GM06990 (cell line): Measurements from ENCODE around the gene MRC2.

Source experiments
- DNase-seq: peaks from one replicate; pipeline ENCODE4 v3.0.0-alpha.2; 2011; ENCODE audit not compliant: insufficient read length; ENCODE audit errors: extremely low read depth
- H3K27me3 ChIP-seq: replicated peaks from 2 replicates; pipeline ENCODE4 v1.6.0; 2011; ENCODE audit warnings: low read length; ENCODE audit not compliant: control insufficient read depth, insufficient read depth
- H3K36me3 ChIP-seq: 2 replicates; pipeline ENCODE4 v1.5.1; 2011; ENCODE audit warnings: low read length; ENCODE audit not compliant: control insufficient read depth, insufficient read depth
- H3K4me3 ChIP-seq: replicated peaks from 2 replicates; pipeline ENCODE4 v1.5.1; 2011; ENCODE audit warnings: low read depth, mild to moderate bottlenecking, control low read depth, low read length
- TF ChIP-seq, protein P1 (sequence below): IDR thresholded peaks from 2 replicates; pipeline ENCODE4 v1.5.1; 2011; ENCODE audit warnings: low read length, control low read depth, mild to moderate bottlenecking, inconsistent platforms; ENCODE audit not compliant: insufficient read depth, poor library complexity, severe bottlenecking

The MRC2 gene

DNA sequence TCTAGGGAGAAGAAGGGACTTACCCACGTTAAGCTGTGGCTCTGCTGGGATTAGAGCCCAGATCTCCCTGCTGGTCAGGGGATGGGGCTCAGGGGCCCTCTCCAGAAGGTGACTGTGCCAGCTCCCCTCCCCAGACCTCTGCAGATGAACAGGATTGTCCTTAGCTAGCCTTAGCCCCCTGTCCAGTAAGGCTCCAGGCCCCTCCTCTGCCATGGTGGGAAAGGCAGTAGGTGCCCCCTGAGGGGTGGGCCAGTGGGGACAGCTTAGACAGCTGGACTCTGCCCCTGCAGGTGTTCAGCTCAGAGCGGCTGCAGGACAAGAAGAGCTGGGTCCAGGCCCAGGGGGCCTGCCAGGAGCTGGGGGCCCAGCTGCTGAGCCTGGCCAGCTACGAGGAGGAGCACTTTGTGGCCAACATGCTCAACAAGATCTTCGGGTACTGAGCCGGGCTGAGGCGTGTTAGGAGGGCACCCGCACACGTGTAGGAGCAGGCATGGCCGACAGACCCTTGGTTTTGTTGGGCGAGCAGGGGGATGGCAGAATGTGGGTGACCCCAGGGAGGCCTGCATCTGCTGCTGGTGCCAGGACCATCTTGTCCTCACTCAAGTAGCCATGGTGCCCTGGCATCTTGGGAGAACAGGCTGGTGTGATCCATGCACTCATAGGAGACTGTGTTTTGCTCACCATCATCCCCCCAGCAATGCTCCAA lies 50.9 kb downstream of the MRC2 start:
- Histone ChIP-seq H3K36me3 (no peaks in the 10 kb centered on the region), H3K27me3 (no peaks in the 10 kb centered on the region), H3K4me3 (no peak overlapping the region)
- DNase-seq: no peak
- TF ChIP-seq, protein P1, sequence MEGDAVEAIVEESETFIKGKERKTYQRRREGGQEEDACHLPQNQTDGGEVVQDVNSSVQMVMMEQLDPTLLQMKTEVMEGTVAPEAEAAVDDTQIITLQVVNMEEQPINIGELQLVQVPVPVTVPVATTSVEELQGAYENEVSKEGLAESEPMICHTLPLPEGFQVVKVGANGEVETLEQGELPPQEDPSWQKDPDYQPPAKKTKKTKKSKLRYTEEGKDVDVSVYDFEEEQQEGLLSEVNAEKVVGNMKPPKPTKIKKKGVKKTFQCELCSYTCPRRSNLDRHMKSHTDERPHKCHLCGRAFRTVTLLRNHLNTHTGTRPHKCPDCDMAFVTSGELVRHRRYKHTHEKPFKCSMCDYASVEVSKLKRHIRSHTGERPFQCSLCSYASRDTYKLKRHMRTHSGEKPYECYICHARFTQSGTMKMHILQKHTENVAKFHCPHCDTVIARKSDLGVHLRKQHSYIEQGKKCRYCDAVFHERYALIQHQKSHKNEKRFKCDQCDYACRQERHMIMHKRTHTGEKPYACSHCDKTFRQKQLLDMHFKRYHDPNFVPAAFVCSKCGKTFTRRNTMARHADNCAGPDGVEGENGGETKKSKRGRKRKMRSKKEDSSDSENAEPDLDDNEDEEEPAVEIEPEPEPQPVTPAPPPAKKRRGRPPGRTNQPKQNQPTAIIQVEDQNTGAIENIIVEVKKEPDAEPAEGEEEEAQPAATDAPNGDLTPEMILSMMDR: no peak

DNA sequence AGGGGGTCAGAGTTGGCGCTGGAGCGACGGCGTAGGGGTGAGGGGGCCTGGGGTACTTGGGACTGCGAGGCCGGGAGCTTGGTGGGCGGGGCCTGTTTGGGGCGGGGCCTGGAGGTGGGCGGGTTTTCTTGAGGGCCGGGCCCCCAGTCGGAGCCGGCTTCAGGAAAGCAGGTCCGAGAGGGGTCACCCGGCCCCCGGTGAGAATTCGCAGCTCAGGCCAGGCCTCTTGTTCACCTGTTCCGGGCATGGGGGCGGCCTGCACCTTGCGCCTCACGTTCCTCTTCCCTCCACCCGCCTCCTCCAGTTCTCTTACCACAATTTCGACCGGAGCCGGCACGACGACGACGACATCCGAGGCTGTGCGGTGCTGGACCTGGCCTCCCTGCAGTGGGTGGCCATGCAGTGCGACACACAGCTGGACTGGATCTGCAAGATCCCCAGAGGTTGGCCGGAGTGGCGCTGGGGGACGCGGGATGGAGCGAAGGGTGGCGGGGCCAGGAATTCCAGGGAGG lies 52.5 kb downstream of the MRC2 start:
- H3K36me3 ChIP-seq: no peaks in the 10 kb centered on the region
- no peak overlapping the region for H3K4me3 ChIP-seq
- no peaks in the 10 kb centered on the region for H3K27me3 ChIP-seq
- DNase-seq: no peak
- TF ChIP-seq, protein P1: no peak

DNA sequence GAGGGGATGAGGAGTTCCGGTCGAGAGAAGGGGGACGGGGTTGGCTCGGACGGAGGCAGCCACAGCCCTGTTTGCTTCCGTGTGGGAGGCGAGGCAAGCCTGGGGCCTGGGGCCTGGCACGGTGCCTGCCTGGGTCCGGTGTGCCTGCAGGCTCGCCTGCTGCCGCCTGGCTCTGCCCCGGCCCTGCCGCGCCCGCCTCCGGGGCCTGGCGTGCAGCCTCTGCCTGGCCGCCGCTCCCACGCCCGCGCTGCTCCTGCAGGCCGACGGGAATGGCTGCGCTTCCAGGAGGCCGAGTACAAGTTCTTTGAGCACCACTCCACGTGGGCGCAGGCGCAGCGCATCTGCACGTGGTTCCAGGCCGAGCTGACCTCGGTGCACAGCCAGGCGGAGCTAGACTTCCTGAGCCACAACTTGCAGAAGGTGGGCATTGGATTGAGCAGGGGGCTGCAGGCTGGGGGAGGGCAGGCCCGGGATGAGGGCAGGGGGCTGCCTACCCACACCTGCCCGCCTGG lies 53.1 kb downstream of the MRC2 start:
- Histone ChIP-seq H3K27me3 (no peaks in the 10 kb centered on the region), H3K36me3 (no peaks in the 10 kb centered on the region), H3K4me3 (no peak overlapping the region)
- TF ChIP-seq, protein P1: no peak
- no peak for DNase-seq

DNA sequence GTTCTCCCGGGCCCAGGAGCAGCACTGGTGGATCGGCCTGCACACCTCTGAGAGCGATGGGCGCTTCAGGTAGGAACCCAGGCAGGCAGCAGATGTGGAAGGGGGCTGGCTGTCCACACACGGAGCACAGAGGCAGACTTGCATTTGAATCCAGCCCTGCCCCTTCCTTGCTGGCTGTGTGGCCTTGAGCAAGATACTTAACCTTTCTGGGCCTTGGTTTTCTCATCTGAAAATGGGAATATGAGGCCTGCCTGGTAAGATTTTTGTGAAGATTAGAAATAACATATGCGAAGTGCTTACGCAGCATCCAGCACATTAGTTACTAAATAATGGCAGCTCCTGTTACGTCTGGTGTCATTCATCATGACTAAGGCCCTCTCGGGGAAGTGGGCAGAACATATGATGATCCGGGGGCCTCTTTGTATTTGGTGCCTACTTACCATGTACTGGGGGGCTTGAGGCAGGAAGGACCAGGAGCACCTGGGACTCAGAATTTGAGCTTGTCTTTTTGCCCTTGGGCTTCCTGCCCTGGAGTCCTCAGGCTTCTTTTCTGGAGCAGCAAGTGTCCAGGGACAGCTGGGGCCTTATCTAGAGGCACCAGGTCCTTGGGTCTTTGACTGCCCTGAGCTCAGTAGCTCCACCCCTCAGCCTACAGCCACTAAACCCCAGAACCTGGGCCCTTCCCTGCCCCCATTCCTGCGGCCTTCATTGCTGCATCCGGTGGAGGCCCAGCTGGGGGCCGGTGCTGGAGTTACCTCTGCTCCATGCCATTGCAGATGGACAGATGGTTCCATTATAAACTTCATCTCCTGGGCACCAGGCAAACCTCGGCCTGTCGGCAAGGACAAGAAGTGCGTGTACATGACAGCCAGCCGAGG lies 53.8 kb downstream of the MRC2 start:
- Histone ChIP-seq H3K36me3 (no peaks in the 10 kb centered on the region), H3K27me3 (no peaks in the 10 kb centered on the region), H3K4me3 (no peak overlapping the region)
- no peak for DNase-seq
- TF ChIP-seq, protein P1: no peak

DNA sequence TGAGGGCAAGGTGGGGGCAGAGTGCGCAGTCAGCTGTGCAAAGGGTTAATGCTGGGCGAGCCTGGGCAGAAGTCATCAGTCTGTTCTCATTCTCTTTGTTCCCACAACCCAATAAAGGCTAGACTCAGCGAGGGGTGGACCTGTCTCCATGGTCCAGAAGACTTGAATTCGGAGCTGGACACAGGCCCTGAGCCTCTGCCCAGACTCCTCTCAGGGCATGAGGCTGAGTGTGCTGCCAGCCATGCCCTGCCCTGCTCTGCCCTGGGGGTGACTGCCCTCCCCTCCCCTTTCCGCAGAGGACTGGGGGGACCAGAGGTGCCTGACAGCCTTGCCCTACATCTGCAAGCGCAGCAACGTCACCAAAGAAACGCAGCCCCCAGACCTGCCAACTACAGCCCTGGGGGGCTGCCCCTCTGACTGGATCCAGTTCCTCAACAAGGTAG lies 54.5 kb downstream of the MRC2 start:
- H3K4me3 ChIP-seq: no peak overlapping the region

More for the DNA sequence above, 54.5 kb downstream of the MRC2 start:
- no peak for DNase-seq
- no peaks in the 10 kb centered on the region for H3K36me3 ChIP-seq
- H3K27me3 ChIP-seq: no peaks in the 10 kb centered on the region
- TF ChIP-seq, protein P1: no peak
